WTC11 (cell line): ENCODE measurements around the gene TNNC2. TPM values are rescaled to one million over a fixed set of nuclear protein-coding genes. Genes with fewer than 3 reads are reported as not detected.
A peak's percentile ranks its signal among the peaks of the same experiment; 100 is the strongest.

ENCODE experiments used
- ATAC-seq: fragments of 200-7000 bp; cut with Tn5 transposase; 2 replicates; pipeline ENCODE4 v1.10.0; 2021; ENCODE audit warnings: mild to moderate bottlenecking, moderate library complexity
- CTCF ChIA-PET: fragments of 300-600 bp; sonication (Branson Sonifier 250); formaldehyde crosslinking; loops from one replicate; lab custom pipeline; 2021; ENCODE audit warnings: antibody characterized with exemption; lab: Charles Lee
- POLR2A ChIA-PET: fragments of 350-600 bp; sonication (Branson Sonifier 250); formaldehyde crosslinking; loops from one replicate; lab custom pipeline; 2021; ENCODE audit warnings: antibody characterized with exemption; lab: Charles Lee
- DNase-seq: peaks from one replicate; pipeline ENCODE4 v3.0.0; 2021; ENCODE audit warnings: low spot score
- H3K27ac Mint-ChIP-seq: 2 replicates; pipeline ENCODE4 v1.8.0; 2021; ENCODE audit warnings: mixed read lengths
- H3K27me3 Mint-ChIP-seq: 2 replicates; pipeline ENCODE4 v1.8.0; 2021; ENCODE audit warnings: low read depth, mild to moderate bottlenecking, moderate library complexity, mixed read lengths
- H3K36me3 Mint-ChIP-seq: 2 replicates; pipeline ENCODE4 v1.8.0; 2021; ENCODE audit warnings: mixed read lengths
- H3K4me1 Mint-ChIP-seq: 2 replicates; pipeline ENCODE4 v1.8.0; 2022; ENCODE audit warnings: mixed read lengths
- H3K4me3 Mint-ChIP-seq: 2 replicates; pipeline ENCODE4 v1.8.0; 2021; ENCODE audit warnings: mild to moderate bottlenecking, moderate library complexity, mixed read lengths
- H3K9me3 Mint-ChIP-seq: 2 replicates; pipeline ENCODE4 v1.8.0; 2021; ENCODE audit warnings: mixed read lengths
- ESRRA ChIP-seq: sonication (generic); formaldehyde crosslinking; IDR thresholded peaks from 2 replicates; pipeline ENCODE4 v1.8.1; 2022; ENCODE audit warnings: mild to moderate bottlenecking, missing genetic modification reagents, borderline replicate concordance
- ETV6 ChIP-seq: sonication (generic); formaldehyde crosslinking; IDR thresholded peaks from 2 replicates; pipeline ENCODE4 v1.8.1; 2022; ENCODE audit warnings: mild to moderate bottlenecking, missing genetic modification reagents
- GTF2I ChIP-seq: fragments of 250-450 bp; sonication (Bioruptor Pico); conservative IDR thresholded peaks from 2 replicates; pipeline ENCODE4 v1.4.0; 2021; ENCODE audit warnings: mild to moderate bottlenecking
- MYBL2 ChIP-seq: sonication (generic); formaldehyde crosslinking; IDR thresholded peaks from 2 replicates; pipeline ENCODE4 v1.8.1; 2023; ENCODE audit warnings: mild to moderate bottlenecking, moderate library complexity, missing genetic modification reagents
- PRDM15 ChIP-seq: sonication (generic); formaldehyde crosslinking; IDR thresholded peaks from 2 replicates; pipeline ENCODE4 v1.8.0; 2022; ENCODE audit warnings: missing genetic modification reagents
- PRRX2 ChIP-seq: fragments of 250-450 bp; sonication (Bioruptor Pico); IDR thresholded peaks from 2 replicates; pipeline ENCODE4 v1.8.0; 2021; ENCODE audit warnings: mild to moderate bottlenecking
- SOX15 ChIP-seq: fragments of 250-450 bp; sonication (Bioruptor Pico); IDR thresholded peaks from 2 replicates; pipeline ENCODE4 v1.9.0; 2021; ENCODE audit warnings: mild to moderate bottlenecking
- SP1 ChIP-seq: sonication (generic); formaldehyde crosslinking; conservative IDR thresholded peaks from 2 replicates; pipeline ENCODE4 v1.8.1; 2022; ENCODE audit warnings: missing genetic modification reagents
- ZMAT4 ChIP-seq: fragments of 250-450 bp; sonication (Bioruptor Pico); IDR thresholded peaks from 2 replicates; pipeline ENCODE4 v1.9.0; 2021; ENCODE audit warnings: mild to moderate bottlenecking
- ZNF138 ChIP-seq: sonication (generic); formaldehyde crosslinking; conservative IDR thresholded peaks from 2 replicates; pipeline ENCODE4 v1.8.1; 2022; ENCODE audit warnings: mild to moderate bottlenecking, moderate library complexity, missing genetic modification reagents
- ZNF317 ChIP-seq: sonication (generic); formaldehyde crosslinking; IDR thresholded peaks from 2 replicates; pipeline ENCODE4 v1.8.1; 2023; ENCODE audit warnings: low read depth, mild to moderate bottlenecking, moderate library complexity, missing genetic modification reagents, borderline replicate concordance
- ZNF423 ChIP-seq: fragments of 250-450 bp; sonication (Bioruptor Pico); IDR thresholded peaks from 2 replicates; pipeline ENCODE4 v2.1.2; 2022; ENCODE audit warnings: mild to moderate bottlenecking, moderate library complexity
- total RNA-seq: library from RNA; stranded (reverse); gene quantifications from 3 replicates; pipeline ENCODE4 v1.2.3, GENCODE V29; 2021
- TF ChIP-seq, protein P1 (sequence below): sonication (generic); formaldehyde crosslinking; IDR thresholded peaks from 2 replicates; pipeline ENCODE4 v1.8.0; 2023; ENCODE audit warnings: missing genetic modification reagents
- TF ChIP-seq, protein P2 (sequence below): fragments of 250-450 bp; sonication (Bioruptor Pico); IDR thresholded peaks from 2 replicates; pipeline ENCODE4 v1.9.0; 2021; ENCODE audit warnings: moderate library complexity, mild to moderate bottlenecking, inconsistent platforms, borderline replicate concordance
- TF ChIP-seq, protein P3 (sequence below): sonication (generic); formaldehyde crosslinking; IDR thresholded peaks from 2 replicates; pipeline ENCODE4 v1.8.0; 2022; ENCODE audit warnings: mild to moderate bottlenecking, missing genetic modification reagents

Gene TNNC2
- total RNA-seq, 1 experiment from 2014 or later: 3.0 TPM

GRCh38 chr20:45848421-45848820 lies 21.3 kb upstream of the TNNC2 start:
- ChIA-PET POLR2A (no interaction called here), CTCF (interaction anchor here (2.0 kb wide), 1 partner anchor 41 kb away, joined by 4 read pairs; no protein-coding TSS in a partner anchor)
- ATAC-seq (no peak), DNase-seq (no peak)
- H3K4me3 Mint-ChIP-seq: no peak overlapping the region
- no peaks in the 10 kb centered on the region for H3K27me3 Mint-ChIP-seq
- H3K36me3 Mint-ChIP-seq: peaks cover 34% of the 10 kb centered on the region
- peaks cover 22% of the 10 kb centered on the region for H3K4me1 Mint-ChIP-seq
- TF ChIP-seq PRDM15 (CRISPR knock-in tag) (no peak), MYBL2 (CRISPR knock-in tag) (no peak), ZMAT4 (CRISPR knock-in tag) (no peak), ZNF138 (no peak)
- TF ChIP-seq, protein P1, sequence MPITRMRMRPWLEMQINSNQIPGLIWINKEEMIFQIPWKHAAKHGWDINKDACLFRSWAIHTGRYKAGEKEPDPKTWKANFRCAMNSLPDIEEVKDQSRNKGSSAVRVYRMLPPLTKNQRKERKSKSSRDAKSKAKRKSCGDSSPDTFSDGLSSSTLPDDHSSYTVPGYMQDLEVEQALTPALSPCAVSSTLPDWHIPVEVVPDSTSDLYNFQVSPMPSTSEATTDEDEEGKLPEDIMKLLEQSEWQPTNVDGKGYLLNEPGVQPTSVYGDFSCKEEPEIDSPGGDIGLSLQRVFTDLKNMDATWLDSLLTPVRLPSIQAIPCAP (CRISPR knock-in tag): no peak
- TF ChIP-seq, protein P2, sequence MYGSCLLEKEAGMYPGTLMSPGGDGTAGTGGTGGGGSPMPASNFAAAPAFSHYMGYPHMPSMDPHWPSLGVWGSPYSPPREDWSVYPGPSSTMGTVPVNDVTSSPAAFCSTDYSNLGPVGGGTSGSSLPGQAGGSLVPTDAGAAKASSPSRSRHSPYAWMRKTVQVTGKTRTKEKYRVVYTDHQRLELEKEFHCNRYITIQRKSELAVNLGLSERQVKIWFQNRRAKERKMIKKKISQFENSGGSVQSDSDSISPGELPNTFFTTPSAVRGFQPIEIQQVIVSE: no peak
- peak overlapping the region; percentile 69; the same call in 1 of the 2 replicates for H3K27ac Mint-ChIP-seq
- H3K9me3 Mint-ChIP-seq: no peaks in the 10 kb centered on the region

DNA sequence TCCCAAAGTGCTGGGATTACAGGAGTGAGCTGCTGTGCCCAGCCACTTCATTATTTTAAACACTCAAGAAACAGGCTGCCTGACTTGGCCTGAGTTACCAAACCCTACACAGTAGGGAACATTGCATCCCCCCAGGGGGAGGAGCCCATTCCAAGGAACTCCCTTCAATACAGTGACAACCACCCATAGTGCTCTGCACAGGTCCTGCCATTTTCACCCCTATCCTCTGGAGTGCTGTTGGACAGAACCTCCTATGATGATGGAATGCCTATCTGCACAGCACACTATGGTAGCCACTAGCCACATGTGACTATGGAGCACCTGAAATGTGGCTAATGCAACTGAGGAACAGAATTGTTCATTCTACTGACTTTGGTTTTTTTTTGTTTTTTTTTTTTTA lies 18.3 kb upstream of the TNNC2 start:
- no peaks in the 10 kb centered on the region for H3K27me3 Mint-ChIP-seq
- H3K27ac Mint-ChIP-seq: no peak overlapping the region
- H3K9me3 Mint-ChIP-seq: no peaks in the 10 kb centered on the region
- H3K4me1 Mint-ChIP-seq: no peaks in the 10 kb centered on the region
- peaks cover 38% of the 10 kb centered on the region for H3K36me3 Mint-ChIP-seq
- DNase-seq: no peak
- H3K4me3 Mint-ChIP-seq: no peak overlapping the region
- ChIA-PET POLR2A (interaction anchor here (0.6 kb wide), 1 partner anchor 45 kb away, joined by 4 read pairs; no protein-coding TSS in a partner anchor), CTCF (interaction anchor here (1.0 kb wide), 1 partner anchor 21 kb away, joined by 3 read pairs; no protein-coding TSS in a partner anchor)
- TF ChIP-seq ZNF423 (no peak), PRRX2 (CRISPR knock-in tag) (no peak), GTF2I (CRISPR knock-in tag) (no peak)
- TF ChIP-seq, protein P3, sequence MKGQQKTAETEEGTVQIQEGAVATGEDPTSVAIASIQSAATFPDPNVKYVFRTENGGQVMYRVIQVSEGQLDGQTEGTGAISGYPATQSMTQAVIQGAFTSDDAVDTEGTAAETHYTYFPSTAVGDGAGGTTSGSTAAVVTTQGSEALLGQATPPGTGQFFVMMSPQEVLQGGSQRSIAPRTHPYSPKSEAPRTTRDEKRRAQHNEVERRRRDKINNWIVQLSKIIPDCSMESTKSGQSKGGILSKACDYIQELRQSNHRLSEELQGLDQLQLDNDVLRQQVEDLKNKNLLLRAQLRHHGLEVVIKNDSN: no peak
- ATAC-seq: peak; percentile 27; the same call in 1 of the 2 replicates

GRCh38 chr20:45843506-45843905 lies 16.4 kb upstream of the TNNC2 start:
- H3K36me3 Mint-ChIP-seq: peaks cover 31% of the 10 kb centered on the region
- no peak for TF ChIP-seq ZNF317
- no peak for TF ChIP-seq ETV6 (CRISPR knock-in tag)
- no peak for TF ChIP-seq ZMAT4 (CRISPR knock-in tag)
- TF ChIP-seq ESRRA (CRISPR knock-in tag): no peak
- TF ChIP-seq GTF2I (CRISPR knock-in tag): no peak
- TF ChIP-seq, protein P3: no peak
- no peak for TF ChIP-seq SOX15 (CRISPR knock-in tag)
- no peak for TF ChIP-seq SP1
- TF ChIP-seq, all 79 proteins: peak for 0
- CTCF ChIA-PET: no interaction called here
- POLR2A ChIA-PET: no interaction called here
- Mint-ChIP-seq H3K4me1 (no peaks in the 10 kb centered on the region), H3K27me3 (no peaks in the 10 kb centered on the region), H3K4me3 (no peak overlapping the region), H3K27ac (no peak overlapping the region), H3K9me3 (no peaks in the 10 kb centered on the region)
- ATAC-seq: no peak
- no peak for DNase-seq
